Measurements from ENCODE around the gene OSM. TPM values are rescaled to one million over a fixed set of nuclear protein-coding genes. Genes with fewer than 3 reads are reported as not detected.

The OSM gene
- total and polyA plus RNA-seq, 2 experiments from 2014 or later, result not detected

DNA sequence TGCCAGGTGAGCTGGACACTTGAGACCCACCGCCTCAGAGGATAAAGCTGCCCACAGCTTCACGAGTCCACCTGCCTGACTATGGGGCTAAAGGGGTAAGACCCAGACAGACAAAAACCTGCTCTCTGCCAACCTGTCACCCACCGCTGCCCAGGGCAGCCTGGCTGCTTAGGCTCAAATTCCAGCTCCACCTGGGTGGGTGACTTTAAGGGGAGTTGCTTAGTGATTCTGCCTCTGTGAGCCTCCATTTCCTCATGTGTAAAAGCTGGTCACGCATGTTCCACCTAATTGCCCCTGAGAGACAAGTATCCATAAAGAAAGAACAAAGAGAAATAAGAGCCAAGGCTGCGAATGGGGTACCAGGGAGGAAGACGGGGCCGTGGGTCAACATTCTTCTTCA, 26.4 kb upstream of the OSM start:
- DNase-seq (ENCODE audit: low spot score) (no peak), ATAC-seq (no peak)
- peaks cover 7% of the 10 kb centered on the region; the same call in 1 of the 2 replicates for H3K27me3 ChIP-seq (ENCODE audit: insufficient read depth)
- H3K79me2 ChIP-seq (replicated peaks; ENCODE audit: insufficient read depth), result no peaks in the 10 kb centered on the region
- Mint-ChIP-seq H3K27me3 (ENCODE audit: insufficient read depth, low read depth, poor library complexity) (peaks cover 19% of the 10 kb centered on the region), H3K4me3 (no peak overlapping the region), H3K9me3 (no peaks in the 10 kb centered on the region), H3K27ac (no peak overlapping the region), H3K36me3 (ENCODE audit: low read depth) (no peaks in the 10 kb centered on the region), H3K4me1 (peaks cover 15% of the 10 kb centered on the region; the same call in 2 of the 3 replicates)
- no peak overlapping the region for H3K27ac ChIP-seq (ENCODE audit: low read depth)
- H3K4me3 ChIP-seq, result no peak overlapping the region
- H3F3A ChIP-seq (replicated peaks; ENCODE audit: low read depth), result peaks cover 5% of the 10 kb centered on the region; the same call in 1 of the 2 replicates
- no peaks in the 10 kb centered on the region for H3K36me3 ChIP-seq (ENCODE audit: insufficient read depth)
- H3K4me1 ChIP-seq (ENCODE audit: insufficient read depth), result peaks cover 14% of the 10 kb centered on the region; the same call in 1 of the 2 replicates
- H4K20me1 ChIP-seq (replicated peaks; ENCODE audit: insufficient read depth), result no peaks in the 10 kb centered on the region
- H3K4me2 ChIP-seq, result no peak overlapping the region
- no peak overlapping the region for H2AFZ ChIP-seq
- TF ChIP-seq ZNF114 (CRISPR knock-in tag; IDR thresholded peaks at IDR 0.05), result no peak
- TF ChIP-seq, protein P1, sequence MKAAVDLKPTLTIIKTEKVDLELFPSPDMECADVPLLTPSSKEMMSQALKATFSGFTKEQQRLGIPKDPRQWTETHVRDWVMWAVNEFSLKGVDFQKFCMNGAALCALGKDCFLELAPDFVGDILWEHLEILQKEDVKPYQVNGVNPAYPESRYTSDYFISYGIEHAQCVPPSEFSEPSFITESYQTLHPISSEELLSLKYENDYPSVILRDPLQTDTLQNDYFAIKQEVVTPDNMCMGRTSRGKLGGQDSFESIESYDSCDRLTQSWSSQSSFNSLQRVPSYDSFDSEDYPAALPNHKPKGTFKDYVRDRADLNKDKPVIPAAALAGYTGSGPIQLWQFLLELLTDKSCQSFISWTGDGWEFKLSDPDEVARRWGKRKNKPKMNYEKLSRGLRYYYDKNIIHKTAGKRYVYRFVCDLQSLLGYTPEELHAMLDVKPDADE (IDR thresholded peaks at IDR 0.05), result no peak
- no peak for TF ChIP-seq CREB1 (CRISPR knock-in tag; IDR thresholded peaks at IDR 0.05; ENCODE audit: low read depth)
- no peaks in the 10 kb centered on the region for H3K9me2 ChIP-seq (ENCODE audit: insufficient read depth)

- peaks cover 14% of the 10 kb centered on the region; the same call in 2 of the 3 replicates for H3K4me1 Mint-ChIP-seq
- H3K27ac ChIP-seq (ENCODE audit: low read depth), result no peak overlapping the region
- H3K79me2 ChIP-seq (replicated peaks; ENCODE audit: insufficient read depth), result no peaks in the 10 kb centered on the region
- no peak for ATAC-seq
- peaks cover 21% of the 10 kb centered on the region for H3K27me3 Mint-ChIP-seq (ENCODE audit: insufficient read depth, low read depth, poor library complexity)
- H3K27me3 ChIP-seq (ENCODE audit: insufficient read depth), result peaks cover 7% of the 10 kb centered on the region; the same call in 1 of the 2 replicates
- no peak overlapping the region for H2AFZ ChIP-seq
- no peaks in the 10 kb centered on the region for H3K9me3 Mint-ChIP-seq
- no peak for DNase-seq (ENCODE audit: low spot score)
- H3K4me3 ChIP-seq, result no peak overlapping the region
- no peaks in the 10 kb centered on the region; the same call in 1 of the 2 replicates for H4K20me1 ChIP-seq (replicated peaks; ENCODE audit: insufficient read depth)
- no peaks in the 10 kb centered on the region for H3K36me3 Mint-ChIP-seq (ENCODE audit: low read depth)
- H3K36me3 ChIP-seq (ENCODE audit: insufficient read depth), result no peaks in the 10 kb centered on the region
- no peak overlapping the region for H3K4me3 Mint-ChIP-seq
- H3K4me1 ChIP-seq (ENCODE audit: insufficient read depth), result peaks cover 14% of the 10 kb centered on the region; the same call in 1 of the 2 replicates
- H3K27ac Mint-ChIP-seq, result no peak overlapping the region
- H3F3A ChIP-seq (replicated peaks; ENCODE audit: low read depth), result peaks cover 11% of the 10 kb centered on the region
- H3K9me2 ChIP-seq (ENCODE audit: insufficient read depth), result no peaks in the 10 kb centered on the region
- H3K4me2 ChIP-seq, result no peak overlapping the region
- no peak for TF ChIP-seq REST (IDR thresholded peaks at IDR 0.05; ENCODE audit: unreplicated experiment)
- TF ChIP-seq JUNB (IDR thresholded peaks at IDR 0.05; ENCODE audit: unreplicated experiment), result no peak
- no peak for TF ChIP-seq ZNF331 (CRISPR knock-in tag; IDR thresholded peaks at IDR 0.05; ENCODE audit: low read depth)
- TF ChIP-seq, protein P1 (IDR thresholded peaks at IDR 0.05), result no peak
- TF ChIP-seq, protein P2, sequence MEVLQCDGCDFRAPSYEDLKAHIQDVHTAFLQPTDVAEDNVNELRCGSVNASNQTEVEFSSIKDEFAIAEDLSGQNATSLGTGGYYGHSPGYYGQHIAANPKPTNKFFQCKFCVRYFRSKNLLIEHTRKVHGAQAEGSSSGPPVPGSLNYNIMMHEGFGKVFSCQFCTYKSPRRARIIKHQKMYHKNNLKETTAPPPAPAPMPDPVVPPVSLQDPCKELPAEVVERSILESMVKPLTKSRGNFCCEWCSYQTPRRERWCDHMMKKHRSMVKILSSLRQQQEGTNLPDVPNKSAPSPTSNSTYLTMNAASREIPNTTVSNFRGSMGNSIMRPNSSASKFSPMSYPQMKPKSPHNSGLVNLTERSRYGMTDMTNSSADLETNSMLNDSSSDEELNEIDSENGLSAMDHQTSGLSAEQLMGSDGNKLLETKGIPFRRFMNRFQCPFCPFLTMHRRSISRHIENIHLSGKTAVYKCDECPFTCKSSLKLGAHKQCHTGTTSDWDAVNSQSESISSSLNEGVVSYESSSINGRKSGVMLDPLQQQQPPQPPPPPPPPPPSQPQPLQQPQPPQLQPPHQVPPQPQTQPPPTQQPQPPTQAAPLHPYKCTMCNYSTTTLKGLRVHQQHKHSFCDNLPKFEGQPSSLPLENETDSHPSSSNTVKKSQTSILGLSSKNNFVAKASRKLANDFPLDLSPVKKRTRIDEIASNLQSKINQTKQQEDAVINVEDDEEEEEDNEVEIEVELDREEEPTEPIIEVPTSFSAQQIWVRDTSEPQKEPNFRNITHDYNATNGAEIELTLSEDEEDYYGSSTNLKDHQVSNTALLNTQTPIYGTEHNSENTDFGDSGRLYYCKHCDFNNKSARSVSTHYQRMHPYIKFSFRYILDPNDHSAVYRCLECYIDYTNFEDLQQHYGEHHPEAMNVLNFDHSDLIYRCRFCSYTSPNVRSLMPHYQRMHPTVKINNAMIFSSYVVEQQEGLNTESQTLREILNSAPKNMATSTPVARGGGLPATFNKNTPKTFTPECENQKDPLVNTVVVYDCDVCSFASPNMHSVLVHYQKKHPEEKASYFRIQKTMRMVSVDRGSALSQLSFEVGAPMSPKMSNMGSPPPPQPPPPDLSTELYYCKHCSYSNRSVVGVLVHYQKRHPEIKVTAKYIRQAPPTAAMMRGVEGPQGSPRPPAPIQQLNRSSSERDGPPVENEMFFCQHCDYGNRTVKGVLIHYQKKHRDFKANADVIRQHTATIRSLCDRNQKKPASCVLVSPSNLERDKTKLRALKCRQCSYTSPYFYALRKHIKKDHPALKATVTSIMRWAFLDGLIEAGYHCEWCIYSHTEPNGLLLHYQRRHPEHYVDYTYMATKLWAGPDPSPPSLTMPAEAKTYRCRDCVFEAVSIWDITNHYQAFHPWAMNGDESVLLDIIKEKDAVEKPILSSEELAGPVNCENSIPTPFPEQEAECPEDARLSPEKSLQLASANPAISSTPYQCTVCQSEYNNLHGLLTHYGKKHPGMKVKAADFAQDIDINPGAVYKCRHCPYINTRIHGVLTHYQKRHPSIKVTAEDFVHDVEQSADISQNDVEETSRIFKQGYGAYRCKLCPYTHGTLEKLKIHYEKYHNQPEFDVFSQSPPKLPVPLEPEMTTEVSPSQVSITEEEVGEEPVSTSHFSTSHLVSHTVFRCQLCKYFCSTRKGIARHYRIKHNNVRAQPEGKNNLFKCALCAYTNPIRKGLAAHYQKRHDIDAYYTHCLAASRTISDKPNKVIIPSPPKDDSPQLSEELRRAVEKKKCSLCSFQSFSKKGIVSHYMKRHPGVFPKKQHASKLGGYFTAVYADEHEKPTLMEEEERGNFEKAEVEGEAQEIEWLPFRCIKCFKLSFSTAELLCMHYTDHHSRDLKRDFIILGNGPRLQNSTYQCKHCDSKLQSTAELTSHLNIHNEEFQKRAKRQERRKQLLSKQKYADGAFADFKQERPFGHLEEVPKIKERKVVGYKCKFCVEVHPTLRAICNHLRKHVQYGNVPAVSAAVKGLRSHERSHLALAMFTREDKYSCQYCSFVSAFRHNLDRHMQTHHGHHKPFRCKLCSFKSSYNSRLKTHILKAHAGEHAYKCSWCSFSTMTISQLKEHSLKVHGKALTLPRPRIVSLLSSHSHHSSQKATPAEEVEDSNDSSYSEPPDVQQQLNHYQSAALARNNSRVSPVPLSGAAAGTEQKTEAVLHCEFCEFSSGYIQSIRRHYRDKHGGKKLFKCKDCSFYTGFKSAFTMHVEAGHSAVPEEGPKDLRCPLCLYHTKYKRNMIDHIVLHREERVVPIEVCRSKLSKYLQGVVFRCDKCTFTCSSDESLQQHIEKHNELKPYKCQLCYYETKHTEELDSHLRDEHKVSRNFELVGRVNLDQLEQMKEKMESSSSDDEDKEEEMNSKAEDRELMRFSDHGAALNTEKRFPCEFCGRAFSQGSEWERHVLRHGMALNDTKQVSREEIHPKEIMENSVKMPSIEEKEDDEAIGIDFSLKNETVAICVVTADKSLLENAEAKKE (CRISPR knock-in tag; IDR thresholded peaks at IDR 0.05), result no peak
- no peak for TF ChIP-seq CREB1 (CRISPR knock-in tag; IDR thresholded peaks at IDR 0.05; ENCODE audit: low read depth)
Measured at GRCh38 chr22:30292069-30292970, 25.7 kb upstream of the OSM start.

Data from GM23338 (cell line).